RKO (cell line): ENCODE results near the gene IRS1.

Experiments
- DNase-seq: peaks from one replicate; pipeline ENCODE4 v3.0.0-alpha.2; 2016; ENCODE audit warnings: low spot score

The IRS1 gene

DNA sequence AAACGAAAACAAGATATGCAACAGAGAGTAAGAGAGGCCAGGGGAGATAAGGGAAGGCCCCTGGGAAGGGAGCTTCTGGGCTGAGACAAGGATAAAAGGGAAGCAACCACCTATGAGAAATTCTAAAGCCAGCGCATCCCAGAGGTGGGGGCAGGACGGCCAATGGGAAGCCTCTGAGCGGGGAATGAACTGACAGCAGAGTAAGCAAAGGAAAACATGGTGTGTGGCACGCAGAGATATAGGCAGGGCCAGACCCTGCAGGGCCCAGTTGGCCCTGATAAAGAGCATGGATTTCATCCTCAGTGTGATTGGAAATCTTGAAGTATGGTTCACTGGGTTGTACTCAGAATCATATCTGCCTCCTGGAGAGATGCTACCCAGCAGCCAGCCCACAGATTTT is 78.7 kb downstream of the IRS1 start:
- DNase-seq: no peak

DNA sequence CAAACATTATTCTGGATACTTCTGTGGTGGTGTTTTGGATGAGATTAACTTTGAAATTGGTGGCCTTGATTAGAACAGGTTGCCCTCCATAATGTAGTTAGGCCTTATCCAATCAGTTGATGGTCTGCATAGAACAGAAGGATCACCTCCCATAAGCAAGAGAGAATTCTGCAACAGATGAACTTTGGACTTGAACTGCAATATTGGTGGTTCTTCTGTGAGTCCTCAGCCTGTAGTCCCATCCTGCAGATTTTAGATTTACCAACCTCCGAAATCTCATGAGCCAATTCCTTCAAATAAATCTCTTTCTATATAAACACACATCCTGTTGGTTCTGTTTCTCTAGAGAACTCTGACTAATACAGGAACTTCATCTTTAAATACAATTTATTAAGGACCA is 81.9 kb downstream of the IRS1 start:
- no peak for DNase-seq

DNA sequence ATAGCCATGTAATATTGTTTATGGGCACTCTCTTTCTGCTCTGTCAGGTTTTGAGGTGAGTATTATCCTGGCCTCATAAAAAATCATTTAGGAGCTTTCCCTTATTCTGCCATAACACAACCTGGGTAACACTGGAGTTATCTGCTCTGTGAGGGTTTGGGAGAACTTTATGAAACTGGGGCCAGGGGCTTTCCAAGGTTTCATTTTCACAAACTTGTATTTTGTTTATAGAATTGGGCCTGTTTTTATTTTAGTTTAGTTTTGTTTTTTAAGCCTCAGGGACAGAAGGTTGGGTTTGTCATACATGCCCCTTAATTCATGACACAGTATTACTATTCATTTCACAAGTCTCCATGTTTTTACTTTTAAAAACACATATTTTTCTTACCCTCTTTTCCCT is 83.5 kb downstream of the IRS1 start:
- DNase-seq: no peak

DNA sequence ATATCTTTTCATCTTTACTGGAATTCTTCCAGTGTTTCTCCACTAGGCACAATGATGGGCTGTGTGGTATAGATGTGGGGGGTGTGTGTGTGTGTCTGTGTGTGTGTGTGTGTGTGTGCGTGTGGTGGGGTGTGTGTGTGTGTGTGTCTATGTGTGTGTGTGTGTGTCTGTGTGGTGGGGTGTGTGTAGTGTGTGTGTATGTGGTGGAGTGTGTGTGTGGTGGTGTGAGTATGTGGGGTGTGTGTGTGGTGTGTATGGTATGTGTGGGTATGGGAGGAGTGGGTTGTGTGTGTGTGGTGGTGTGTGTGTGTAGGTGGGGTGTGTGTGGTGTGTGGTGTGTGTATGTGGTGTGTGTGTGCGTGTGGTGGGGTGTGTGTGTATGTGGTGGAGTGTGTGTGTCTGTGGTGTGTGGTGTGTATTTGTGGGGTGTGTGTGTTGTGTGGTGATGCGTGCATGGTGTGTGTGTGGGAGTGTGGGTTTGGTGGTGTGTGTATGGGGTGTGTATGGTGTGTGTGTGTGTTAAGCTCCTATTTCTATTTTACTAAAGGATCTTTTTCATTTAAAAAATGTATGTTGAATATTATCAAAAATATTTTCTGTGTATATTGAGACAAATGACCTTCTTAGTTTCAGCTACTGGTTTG is 84.2 kb downstream of the IRS1 start:
- DNase-seq: no peak

DNA sequence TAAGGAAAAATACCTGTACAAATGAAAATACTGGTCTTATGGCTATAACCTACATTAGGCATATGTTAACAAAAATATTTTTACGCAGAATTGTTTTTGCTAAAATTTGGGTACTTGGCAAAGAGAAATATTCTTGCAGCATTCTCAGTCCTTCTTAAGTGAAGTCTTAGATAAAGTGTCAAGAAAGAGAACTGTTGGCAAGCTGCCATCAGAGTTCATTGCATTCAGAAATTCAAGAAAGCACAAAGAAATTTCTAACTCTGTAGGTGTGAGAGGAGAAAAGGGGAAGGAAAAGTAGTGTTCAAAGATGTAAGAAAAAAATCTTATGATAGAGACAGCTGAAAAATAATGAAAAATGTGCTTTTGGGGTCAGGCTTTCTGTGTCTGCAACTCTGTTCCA is 86.7 kb downstream of the IRS1 start:
- DNase-seq: no peak

DNA sequence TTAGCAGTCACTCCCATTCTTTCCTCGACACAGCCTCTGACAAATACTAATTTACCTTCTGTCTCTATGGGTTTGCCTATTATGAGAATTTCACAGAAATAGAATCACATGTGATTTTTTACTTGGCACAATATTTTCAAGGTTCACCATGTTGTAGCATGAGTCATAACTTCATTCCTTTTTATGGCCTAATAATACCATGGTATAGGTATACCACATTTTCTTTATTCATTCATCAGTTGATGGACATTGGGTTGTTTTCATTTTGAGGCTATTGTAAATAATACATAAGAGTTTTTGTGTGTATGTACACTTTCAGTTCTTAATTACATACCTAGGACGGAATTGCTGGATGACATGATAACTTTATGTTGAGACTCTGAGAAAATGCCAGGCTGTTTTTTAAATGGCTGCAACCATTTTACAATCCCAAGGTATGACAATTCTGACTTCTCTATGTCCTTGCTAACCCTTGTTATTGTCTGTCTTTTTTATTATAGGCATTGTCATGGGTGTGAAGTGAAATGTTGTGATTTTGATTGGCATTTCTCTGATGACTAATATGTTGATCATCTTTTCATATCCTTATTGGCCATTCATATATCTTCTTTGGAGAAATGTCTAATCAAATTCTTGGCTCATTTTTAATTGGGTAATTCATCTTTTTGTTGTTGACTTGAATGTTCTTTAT is 87.9 kb downstream of the IRS1 start:
- no peak for DNase-seq

DNA sequence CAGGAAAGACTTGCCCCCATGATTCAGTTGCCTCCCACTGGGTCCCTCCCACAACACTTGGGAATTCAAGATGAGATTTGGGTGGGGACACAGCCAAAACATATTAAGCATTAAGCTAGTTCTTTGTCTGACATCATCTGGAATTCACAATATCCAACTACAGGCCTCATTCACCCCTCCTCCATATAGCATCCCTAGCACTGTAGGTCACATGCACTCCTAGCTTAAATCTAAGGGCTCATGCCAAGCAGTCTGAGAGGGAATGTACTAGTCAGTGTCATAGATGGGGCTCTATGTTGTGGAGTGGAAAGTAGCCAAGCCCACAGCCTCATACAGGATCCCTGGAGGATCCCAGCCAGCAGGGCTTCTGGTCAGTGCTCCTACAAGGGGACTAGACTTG is 92.1 kb downstream of the IRS1 start:
- DNase-seq: no peak

DNA sequence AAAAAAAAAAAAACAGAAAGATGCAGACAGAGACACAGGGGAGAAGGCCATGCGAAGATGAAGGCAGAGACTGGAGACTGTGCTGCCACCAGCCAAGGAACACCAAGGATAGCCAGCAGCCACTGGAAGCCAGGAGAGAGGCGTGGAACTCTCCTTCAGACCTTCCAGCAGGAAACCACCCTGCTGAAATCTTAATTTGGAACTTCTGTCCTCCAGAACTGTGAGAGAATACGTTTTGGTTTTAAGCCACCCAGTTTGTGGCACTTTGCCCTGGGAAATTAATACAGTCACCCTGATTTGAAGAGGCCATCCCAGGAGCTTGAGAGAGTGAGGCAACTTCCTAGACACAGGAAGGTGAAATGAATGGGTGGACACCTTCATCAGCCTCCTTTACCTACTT is 93.7 kb downstream of the IRS1 start:
- no peak for DNase-seq

DNA sequence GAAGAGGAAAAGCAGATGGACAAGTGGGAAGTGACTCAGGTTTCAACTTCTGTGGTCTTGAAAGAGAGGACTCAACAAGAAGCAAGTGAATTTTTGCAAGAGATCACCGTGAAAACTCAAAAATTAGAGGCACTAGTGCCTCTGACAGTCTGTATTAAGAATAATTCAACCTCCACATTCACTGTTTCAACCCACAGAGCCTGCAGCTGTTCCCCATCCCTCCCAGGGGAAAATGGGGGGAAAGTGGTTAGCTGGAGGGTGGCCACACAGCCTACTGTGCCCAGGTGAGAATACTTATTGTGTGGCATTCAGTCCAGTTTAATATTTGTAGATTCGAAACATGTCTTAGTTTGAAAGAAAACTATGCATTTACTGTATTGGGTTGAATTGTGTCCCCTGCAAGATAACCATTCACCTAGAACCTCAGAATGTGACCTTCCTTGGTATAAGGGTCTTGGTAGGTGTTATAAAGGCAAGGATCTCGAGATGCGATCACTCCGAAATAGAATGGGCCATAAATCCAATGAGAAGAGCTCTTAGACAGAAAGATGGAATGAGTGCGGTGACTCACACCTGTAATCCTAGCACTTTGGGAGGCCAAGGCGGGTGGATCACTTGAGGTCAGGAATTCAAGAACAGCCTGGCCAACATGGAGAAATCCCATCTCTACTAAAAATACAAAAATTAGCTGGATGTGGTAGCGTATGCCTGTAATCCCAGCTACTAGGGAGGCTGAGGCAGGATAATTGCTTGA is 94.3 kb downstream of the IRS1 start:
- no peak for DNase-seq

DNA sequence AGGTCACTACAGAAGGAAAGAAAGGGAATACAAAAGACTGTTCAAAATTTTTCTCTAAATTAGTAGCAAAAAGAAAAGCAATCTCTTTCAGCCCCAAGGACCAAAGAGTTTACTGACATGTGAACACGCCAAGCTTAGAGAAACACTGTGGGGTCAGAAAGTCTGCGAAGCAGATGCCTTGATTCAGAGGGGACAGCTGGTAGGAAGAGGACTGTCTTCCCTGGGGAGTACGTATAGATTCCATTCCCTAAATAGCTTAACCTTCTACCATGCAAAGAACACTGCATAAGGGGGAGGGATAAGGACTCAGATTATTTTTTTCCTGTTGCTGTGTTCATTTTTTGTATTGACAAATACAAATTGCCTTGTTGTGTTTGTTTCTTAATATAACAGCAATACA is 96.1 kb downstream of the IRS1 start:
- DNase-seq: no peak

DNA sequence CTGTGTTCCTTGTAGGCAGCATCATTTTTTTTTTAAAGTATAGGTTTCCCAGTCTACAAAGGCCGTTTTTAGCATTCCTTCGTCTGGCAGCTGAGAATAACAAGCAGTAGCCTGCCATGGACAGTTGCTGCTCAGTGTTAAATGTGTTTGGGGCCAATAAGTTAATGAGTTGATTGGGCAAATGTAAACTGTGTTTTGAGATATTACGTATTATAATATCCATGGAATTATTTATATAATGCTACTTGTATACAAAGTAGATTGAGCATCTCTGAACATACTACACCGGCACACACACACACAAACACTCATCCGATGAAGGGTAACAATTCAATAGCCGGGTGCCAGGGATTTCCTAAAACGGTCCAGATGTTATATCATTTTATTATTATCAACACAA is 97.2 kb downstream of the IRS1 start:
- DNase-seq: no peak

DNA sequence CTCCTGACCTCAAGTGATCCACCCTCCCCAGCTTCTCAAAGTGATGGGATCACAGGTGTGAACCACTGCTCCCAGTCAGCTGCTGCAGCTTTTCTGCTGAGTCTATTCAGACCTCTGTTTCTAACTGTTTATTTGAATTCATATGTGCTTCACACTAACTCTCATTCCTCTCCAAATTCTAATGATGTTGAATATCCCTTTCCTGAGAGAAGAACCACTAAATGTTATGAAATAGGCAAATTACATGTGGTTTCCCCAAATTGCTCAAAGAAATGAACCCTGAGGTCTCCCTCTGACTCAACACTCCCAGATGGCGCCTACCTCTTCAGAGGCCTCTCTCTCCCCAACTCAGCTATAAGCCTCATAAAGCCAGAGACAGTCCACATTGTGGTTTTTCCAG is 98.6 kb downstream of the IRS1 start:
- DNase-seq: no peak

DNA sequence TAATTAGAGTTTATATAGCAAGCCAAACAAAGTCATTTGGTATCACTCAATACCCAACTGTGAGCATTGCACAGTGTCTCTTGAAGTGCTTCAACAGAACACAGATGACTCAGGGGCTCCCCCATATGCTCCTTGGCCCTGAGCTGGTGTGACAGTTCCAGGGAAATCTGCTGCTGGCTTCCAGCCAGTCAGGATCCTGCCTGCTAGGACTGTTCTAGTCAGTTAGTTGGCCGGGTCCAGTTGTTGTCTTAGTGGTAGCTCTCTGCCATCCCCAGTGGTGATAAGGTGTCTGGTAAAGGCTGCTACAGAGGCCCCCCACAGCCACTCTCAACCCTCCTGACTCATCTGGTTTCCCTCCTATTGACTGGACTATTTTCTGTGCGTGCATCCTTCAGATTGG is 100.3 kb downstream of the IRS1 start:
- DNase-seq: no peak

DNA sequence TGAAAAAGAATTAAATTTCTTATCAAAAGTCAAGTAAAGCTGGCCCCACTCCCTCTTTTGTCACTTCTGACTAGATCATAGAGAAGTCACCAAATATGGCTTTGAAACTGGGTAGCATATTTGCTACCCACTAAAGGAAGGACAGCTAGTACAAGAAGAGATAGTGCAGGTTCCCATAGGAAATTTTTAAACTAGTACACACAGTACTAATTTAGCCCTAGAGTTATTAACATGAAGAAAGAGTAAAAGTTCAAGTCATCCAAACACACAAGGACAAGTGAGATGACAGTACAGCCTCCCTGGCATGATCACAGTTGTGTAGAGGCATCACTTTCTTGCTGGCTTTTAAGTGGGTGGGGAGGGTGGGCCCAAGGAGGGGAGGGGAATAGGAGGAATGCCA is 100.9 kb downstream of the IRS1 start:
- no peak for DNase-seq

DNA sequence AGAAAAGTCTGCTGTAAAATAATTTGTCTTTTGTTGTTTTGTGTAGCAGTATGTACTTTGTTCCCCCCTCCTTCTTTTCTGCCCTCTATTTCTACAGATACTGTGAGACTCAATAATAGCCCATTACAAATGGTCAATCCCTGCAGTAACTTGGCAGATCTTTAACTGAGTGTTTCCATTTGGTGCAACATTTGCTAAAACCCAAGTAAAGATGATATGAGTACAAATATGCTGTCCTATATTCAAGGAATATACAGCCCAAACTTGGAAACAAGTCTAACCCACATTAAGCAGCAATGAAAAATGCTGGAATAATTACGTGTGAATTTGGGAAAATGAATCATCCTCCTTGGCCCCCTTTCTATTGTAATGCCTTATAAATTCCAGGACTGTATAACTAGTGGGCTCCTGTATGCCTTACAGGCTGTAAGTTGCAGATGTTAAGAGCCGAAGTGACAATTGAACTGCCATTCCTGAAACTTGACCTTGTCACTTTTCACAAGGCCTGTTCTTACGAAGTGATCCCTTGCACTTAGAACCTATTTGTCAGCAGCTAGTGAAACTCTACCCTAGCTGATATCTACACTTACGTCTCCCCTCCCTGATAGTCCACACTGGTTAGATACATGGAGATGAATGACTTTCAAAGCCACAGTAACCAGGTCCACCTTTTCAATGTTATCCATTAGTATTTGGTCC is 104.9 kb downstream of the IRS1 start:
- no peak for DNase-seq

DNA sequence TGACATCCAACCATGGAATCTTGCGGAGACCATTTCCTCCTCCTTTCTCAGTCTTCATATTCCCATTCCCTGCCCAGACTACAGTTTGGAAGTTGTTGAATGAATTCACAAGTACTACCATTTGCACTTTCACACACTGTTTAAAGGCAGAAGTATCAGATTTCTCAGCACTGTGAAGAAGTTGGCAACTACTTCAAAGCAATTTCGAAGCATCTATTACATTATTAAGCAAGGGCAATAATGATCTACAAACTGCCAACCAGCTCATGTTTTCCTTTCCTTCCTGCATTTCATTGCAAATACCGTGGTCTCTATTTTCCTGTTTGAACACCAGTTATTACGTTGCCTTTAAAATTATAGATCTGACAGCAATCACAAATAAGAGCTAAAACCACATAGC is 105.5 kb downstream of the IRS1 start:
- no peak for DNase-seq

DNA sequence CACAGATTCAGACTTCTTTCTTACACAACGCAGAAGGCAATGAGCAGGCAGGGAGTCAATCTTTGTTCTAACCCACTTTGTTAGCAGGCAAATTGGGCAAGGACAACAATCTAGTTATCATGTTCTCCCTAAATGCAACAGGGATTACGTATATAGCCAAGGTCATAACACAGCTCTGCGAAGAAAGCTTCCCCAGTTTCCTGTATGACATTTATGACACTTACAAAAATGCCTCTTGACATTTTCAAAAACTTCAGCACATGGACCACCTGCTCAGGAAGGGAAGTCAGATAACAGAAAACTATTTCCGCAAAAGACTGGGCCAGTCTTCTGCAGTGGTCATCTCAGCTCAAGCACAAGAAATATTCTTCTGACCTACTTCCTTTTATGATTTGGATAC is 106.1 kb downstream of the IRS1 start:
- no peak for DNase-seq

DNA sequence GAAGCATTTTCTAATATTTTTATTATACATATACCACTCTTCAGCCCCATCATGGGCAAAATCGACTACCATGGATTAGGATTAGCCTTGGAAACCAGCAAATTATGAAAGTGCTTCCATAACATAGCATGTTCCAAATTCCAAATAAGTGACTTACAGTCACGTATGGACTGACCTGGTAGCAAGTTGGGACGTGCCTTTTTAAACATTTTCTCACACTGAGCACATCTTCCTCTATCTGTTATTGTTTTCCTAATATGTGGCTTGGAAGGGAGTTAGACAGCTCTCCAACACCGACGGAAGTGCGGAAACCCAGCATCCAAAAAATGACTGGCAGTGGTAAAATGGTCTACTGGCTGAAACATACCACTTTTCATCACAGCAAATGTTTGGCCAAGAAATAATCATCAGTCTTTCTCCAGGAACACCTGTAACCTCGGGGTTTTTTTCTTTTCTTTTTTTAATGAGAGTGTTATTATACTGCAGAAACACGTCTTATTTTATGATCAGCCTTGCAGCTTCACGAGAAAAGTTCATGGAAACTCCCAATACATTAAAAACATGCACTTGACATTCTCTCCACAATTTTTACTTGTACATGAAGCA is 107.0 kb downstream of the IRS1 start:
- no peak for DNase-seq

DNA sequence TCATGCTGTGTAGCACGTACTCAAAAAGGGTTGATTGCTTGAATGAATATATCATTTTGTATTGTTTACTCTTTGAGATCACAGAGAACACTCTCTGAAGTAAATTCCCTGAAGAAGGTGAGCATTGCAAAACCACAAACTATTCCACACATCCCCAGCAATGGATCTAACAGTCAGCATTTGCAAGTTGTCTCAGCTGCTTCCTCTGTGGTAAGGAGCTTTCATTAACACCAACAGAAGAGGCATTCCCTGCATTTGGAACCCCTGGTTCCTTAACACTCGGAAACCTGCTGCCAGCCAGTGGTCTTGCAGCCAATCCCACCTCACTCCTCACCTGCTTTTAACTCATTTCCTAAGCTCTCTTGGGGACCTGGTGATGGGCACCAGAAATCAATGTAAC is 108.4 kb downstream of the IRS1 start:
- no peak for DNase-seq

DNA sequence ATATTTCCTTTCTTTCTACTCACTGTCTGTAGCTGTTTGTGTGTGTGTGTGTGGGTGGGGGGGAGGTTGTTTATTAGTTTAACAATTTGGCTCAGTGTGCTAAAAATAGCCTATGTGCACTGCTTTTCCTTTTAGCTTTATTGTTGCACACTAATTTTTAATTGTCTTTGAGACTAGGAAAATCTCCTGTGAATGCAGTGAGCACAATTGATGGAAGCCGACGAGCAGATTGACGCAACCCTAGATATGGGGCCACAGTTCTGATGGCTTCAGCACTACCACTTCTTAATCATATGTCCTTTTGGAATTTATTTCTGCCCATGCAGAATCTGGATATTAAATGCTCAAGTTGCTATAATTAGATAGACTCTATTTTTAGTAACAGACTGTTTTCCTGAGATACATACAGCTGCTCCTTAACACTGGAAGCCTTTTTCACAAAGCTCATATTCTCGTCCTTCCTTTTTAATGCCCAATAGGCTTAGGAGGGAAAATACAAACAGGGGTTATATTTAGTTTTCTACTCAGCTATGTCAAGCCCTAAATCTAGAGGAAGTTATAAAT is 109.1 kb downstream of the IRS1 start:
- DNase-seq: no peak

DNA sequence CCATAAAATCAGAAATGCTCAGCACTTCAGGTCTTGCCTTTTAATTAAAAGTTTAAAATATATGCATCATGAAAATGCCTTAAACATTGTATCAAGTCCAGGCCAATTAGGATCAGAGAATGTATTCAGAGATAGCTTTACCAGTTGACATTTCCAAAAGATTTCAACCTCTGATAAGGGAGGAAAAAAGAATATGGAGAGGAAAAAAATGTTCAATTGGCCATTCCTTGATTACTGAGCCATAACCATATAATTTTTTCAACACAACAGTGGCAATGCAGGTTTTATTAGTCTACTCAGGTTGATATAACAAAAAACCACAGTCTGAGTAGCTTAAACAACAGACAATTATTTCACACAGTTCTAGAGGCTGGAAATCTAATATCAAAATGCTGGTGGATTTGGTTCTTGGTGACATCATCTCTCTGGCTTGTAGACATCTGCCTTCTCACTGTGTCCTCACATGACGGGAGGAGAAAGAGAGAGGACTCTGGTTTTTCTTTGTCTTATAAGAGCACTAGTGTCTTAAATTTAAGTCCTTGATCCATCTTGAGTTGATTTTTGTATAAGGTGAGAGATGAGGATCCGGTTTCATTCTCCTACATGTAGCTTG is 111.9 kb downstream of the IRS1 start:
- DNase-seq: no peak

DNA sequence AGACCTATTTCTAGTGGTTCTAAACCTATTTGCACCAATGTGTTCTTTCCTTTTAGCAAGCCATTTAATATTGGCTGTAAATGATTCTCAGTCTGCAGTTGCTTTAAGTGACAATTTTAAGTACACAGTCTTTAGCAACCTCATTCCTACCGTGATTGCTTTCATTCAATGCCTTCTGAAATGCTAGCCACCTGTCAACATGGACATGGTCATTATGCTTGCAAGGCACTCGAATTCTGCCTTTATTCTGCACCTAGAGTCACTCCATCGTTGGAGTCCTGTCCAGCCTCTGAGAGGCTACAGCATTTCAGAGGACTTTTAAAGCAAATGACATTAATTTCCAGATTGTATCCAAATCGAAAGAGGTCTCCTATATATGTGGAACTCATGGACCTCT is 115.1 kb downstream of the IRS1 start:
- no peak for DNase-seq
